GM18526 (cell line): ENCODE results near the gene SLC13A3.

ENCODE experiments used
- POLR2A ChIP-seq: IDR thresholded peaks from 3 replicates; pipeline ENCODE4 v1.6.1; 2011; ENCODE audit not compliant: insufficient read length; ENCODE audit errors: extremely low read depth

Gene SLC13A3, protein sequence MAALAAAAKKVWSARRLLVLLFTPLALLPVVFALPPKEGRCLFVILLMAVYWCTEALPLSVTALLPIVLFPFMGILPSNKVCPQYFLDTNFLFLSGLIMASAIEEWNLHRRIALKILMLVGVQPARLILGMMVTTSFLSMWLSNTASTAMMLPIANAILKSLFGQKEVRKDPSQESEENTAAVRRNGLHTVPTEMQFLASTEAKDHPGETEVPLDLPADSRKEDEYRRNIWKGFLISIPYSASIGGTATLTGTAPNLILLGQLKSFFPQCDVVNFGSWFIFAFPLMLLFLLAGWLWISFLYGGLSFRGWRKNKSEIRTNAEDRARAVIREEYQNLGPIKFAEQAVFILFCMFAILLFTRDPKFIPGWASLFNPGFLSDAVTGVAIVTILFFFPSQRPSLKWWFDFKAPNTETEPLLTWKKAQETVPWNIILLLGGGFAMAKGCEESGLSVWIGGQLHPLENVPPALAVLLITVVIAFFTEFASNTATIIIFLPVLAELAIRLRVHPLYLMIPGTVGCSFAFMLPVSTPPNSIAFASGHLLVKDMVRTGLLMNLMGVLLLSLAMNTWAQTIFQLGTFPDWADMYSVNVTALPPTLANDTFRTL

DNA sequence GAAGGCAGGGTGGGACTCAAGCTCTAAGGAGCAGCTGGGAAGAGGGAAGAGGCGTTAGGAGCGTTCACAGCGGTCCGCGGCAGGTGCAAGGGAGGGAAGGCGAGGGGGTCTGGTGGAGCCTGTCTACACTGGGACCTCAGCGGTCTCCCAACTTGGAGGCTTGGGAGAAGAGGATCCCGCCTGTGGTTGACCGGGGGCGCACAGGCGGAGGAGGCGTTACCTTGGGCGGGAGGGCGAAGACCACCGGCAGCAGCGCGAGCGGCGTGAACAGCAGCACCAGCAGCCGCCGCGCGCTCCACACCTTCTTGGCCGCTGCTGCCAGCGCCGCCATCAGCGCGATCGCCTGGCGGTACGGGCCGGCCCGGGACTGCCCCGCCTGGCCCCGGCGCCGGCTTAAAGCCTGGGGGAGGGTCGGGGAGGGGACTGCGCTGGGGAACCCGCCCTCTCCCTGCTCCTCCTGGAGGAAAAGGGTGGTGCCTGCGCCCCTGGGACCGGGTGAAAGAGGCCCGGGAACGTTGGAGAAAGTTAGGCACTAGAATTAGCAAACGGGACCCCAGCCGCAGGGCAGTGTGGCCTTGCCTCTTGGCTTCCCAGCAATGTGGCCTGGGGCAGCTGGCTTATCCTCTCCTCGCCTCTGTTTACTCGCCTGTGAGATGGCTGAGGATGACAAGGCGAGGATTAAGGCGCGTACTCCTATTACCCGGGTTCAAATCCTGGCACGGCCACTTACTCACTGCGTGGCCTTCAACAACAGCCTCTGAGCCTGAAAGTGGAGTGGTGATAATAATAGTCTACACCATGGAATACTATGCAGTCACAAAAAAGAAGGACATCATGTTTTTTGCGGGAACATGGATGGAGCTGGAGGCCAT lies at the start of gene SLC13A3:
Gene SLC13A3 (minus strand): TSS at position 369 of the 872 bp plus-strand sequence. CDS start 38 bp downstream, at position 331.
- TF ChIP-seq POLR2A, result no peak

DNA sequence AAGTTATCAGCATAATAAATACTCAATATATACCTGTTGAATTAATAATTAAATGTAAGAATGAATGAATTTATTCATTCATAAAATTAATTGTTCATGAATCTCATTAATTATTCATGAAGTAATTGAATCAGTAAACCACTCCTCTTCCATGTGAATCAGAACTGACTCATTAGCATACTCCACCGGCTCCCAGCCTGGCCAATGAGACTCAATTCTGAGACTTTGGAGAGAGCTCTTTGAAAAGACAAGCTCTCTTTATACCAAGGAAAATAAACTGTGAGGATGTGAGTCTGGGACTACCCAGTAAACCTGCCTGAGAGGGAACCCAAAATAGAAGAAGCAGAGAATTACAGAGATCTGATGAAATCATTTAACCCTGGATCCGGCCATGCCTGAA lies 49.8 kb upstream of the SLC13A3 start:
- no peak for TF ChIP-seq POLR2A

DNA sequence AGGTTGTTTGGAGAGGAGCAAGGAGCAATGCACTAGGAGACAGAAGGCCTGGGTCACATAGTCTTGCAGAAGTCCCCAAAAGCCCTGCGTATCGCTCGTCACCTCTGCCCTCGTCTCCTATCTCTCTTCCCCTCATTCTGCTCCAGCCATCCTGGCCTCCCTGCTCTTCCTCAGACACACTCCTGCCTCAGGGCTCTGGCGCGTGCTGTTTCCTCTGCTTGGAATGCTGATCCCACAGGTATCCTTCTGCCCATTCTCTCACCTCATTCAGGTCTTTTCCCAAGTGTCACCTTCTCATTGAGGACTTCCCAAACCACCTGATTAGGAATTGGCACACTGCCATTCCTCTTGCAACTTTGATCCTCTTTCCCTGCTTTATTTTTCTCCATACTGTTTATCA lies 49.2 kb upstream of the SLC13A3 start:
- no peak for TF ChIP-seq POLR2A

DNA sequence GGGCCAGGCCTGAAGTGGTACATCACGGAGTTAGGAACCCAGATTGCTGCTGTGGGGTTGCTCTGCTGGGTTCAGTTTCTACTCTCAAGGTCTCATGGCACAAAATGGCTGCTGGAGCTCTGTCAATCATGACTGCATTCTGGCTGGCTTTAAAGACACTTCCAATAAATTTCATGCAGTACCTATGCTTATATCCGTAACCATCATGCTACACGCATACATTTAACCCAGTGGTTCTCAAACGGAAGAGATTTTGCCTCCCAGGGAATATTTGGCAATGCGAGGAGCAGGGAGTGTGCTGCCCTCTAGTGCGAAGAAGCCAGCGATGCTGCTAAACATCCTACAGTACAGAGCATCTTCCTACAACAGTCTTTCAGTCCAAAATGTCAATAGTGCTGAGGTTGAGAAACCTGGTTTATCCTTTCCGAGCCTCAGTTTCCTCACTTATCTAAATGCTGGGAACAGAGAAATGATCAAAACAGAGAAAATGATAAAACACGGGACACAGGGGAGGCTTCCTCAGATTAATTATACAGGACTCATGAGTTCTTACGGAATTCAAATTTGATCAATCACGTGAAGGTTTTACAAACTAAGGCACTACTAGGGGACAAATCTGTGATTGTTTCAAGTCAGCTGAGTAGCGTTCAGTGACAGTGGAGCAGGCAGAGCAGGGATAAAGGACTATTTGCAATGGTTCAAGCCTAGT lies 48.5 kb upstream of the SLC13A3 start:
- TF ChIP-seq POLR2A, result no peak

DNA sequence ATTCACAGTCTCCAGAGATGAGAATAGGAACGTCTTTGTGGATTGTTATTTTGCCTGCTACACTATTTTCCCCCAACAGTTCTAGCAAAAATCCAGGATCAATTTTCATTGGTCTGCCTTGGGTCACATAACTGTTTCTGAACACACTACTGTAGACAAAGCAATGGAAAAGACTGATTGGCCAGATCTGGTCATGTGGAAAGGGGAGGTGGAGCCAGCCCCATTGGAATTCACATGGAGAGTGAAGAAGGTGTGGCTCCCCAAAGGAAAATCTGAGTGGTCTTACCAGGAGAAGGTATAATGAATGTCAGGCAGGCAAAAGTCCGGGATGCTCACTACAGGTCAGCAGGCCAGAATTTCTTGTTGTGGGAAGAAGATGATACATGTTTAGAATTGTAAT lies 47.5 kb upstream of the SLC13A3 start:
- no peak for TF ChIP-seq POLR2A

DNA sequence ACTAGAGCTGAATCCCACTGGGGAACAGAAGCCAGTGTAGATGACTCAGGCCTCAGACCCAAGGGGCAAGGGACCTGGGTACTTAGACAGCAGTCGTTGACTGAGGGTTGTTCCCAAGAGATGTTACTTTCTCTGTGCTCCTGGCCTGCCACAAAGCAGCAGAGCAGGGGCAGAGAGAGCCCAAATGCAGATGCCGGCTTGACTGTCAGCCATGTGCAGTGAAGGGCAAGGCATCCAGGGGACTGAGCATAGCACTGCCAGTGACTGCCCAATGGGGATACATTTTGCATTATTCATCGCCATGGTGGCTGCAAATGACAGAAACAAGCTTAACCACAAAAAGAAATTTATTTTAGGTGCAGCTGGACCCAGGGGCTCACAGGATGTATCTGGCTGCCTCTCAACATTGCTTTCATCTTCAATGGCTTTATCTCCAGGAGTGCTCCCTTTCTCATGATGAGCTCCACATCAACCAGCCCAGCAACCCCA lies 45.6 kb upstream of the SLC13A3 start:
- TF ChIP-seq POLR2A, result no peak

DNA sequence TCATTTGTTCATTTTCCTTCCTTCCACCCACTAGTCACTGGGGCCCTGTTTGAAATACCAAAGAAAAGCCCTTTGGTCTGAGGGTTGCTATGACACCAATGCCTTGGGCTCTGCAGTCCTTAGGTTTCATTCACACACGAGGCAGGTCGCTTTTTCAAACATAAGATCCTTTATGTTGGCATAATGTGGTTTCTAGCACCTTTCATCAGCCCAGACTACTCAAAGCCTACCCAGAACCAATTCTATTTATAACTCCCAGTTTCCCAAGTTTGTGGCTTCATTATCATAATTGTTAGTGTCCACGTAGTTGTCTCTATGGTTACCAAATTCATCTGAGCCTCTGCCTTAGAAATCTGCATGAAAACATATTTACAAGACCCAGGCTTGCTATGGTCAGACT lies 44.6 kb upstream of the SLC13A3 start:
- no peak for TF ChIP-seq POLR2A

DNA sequence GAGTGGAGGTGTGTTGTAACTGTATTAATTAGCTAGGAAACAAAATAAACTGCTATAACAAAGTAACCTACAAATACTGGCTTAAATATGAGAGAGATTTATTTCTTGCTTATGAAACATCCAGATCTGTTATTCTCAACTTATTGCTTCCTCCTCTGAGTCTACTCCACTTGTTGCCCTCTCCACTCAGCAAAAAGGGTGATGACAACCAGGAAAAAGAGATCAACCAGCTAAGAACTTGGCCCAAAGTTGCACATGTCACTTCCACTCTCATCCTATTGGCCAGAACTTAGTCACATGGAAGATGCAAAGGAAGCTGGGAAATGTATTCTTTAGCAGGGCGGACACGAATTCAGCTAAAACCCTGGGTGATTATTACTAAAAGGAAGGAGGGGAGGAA lies 43.2 kb upstream of the SLC13A3 start:
- TF ChIP-seq POLR2A, result no peak

DNA sequence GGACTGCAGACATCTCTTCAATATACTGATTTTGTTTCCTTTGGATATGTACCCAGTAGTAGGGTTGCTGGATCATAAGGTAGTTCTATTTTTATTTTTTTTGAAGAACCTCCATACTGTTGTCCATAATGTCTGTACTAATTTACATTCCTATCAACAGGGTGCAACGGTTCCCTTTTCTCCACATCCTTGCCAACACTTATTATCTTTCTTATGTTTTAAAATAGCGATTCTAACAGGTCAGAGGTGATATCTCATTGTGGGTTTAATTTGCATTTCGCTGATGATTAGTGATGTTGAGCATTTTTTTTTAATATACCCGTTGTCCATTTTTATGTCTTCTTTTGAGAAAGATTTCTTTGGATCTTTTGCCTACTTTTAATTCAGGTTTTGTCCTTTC lies 39.9 kb upstream of the SLC13A3 start:
- no peak for TF ChIP-seq POLR2A

DNA sequence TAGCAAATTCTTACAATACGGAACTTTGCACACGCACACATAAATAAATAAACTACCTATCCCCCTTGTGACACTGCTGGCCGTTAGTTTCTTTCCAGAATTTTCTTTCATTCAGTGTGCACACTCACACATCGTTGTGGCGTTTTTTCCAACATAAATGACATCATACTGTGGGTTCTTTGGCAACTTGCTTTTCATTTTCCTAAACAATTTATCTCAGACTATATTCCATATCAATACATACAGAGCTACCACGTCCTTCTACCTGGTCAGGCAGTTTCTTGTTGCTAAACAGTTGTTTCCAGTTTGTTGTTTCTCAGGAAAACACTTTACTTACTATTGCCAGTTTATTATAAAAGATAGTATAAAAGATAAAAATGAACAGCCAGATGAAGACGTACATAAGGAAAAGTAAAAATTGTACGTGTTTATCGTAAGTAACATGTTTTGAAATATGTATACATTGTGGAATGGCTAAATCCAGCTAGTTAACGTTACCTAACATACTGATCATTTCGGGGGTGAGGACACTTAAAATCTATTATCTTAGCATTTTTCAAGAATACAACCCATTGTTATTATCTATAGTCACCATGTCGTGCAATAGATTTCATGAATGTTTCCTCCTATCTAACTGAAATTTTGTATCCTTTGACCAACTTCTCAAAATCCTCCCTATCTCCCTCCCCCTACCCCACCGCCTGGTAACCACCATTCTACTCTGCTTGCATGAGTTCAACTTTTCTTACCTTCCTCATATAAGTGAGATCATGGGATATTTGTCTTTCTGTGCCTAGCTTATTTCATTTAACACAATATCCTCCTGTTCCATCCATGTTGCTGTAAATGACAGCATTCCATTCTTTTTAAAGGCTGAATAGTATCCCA lies 39.2 kb upstream of the SLC13A3 start:
- TF ChIP-seq POLR2A, result no peak

DNA sequence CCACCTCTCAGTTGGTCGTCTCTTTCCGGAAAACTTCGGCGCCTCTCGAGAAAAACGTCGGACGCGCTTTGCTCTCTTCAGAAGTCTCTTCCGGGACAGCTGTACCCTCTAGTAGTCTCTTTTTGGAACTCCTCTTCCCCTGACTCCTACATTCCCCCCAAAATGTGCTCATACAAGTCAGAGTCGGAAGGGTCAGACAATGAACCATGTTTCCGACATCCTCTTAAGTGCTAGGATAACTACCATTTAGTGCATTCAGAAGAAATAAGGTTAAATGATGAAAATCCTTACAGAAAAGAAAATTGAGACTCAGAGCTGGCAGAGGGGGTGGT lies 38.5 kb upstream of the SLC13A3 start:
- peak; percentile 45 for TF ChIP-seq POLR2A

DNA sequence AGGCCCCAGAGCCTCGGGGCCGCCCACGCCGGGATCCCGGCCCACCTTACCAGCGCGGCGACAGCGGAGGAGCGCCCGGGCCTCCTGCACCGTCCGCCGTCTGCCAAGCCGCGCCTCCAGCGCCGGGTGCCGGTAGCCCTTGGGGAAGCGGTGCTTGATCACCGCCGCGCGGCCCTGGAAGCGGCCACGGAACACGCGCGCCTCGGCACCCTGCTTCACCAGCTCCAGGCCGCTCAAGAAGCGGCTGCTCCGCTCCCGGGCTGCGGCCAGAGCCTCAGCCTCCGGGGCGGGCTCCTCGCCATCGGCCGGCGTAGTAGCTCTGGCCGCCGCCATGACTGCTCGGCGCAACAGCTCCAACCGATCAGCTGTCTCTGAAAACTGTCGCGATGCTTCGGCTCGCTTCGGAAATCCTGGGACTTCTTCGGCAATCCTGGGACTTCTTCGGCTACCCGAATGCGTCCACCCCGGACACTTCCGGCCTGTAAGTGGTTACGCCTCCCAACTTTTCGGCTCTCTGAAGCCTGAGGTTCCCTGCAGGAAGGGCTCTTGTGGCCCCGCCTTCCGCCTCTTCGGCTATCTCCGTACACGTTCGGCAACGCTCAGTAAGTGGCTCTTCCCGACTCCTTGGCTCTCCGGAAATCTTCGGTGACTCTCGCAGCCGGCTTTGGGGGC lies 38.0 kb upstream of the SLC13A3 start, which contains the start of gene TP53RK:
Gene TP53RK (minus strand): TSS at position 363 of the 672 bp plus-strand sequence. CDS start 30 bp downstream, at position 333.
- no peak for TF ChIP-seq POLR2A
